Upper lobe of right lung (tissue), 1 donor: ENCODE measurements around the gene GPHB5. TPM values are rescaled to one million over a fixed set of nuclear protein-coding genes. Genes with fewer than 3 reads are reported as not detected.
A peak's percentile ranks its signal among the peaks of the same experiment; 100 is the strongest.

Source experiments
- ATAC-seq: fragments of 200-7000 bp; cut with Tn5 transposase; one replicate; pipeline ENCODE4 v1.9.1; 2020; ENCODE audit warnings: mild to moderate bottlenecking, moderate library complexity
- DNase-seq: peaks from one replicate; pipeline ENCODE4 v3.0.0-alpha.2; 2020
- H3K27ac ChIP-seq: fragments of 200-600 bp; one replicate; pipeline ENCODE4 v1.8.0; 2022
- H3K27me3 ChIP-seq: fragments of 200-600 bp; one replicate; pipeline ENCODE4 v1.8.0; 2022; ENCODE audit warnings: mild to moderate bottlenecking
- H3K36me3 ChIP-seq: fragments of 200-600 bp; one replicate; pipeline ENCODE4 v1.8.0; 2022
- H3K4me1 ChIP-seq: fragments of 200-600 bp; one replicate; pipeline ENCODE4 v1.8.0; 2022
- H3K4me3 ChIP-seq: fragments of 200-600 bp; one replicate; pipeline ENCODE4 v1.8.0; 2022; ENCODE audit warnings: mild to moderate bottlenecking
- H3K9me3 ChIP-seq: fragments of 200-600 bp; one replicate; pipeline ENCODE4 v1.8.0; 2022
- intact Hi-C: fragments of 100-400 bp; cut with DNase I; formaldehyde crosslinking; loops from one replicate; pipeline ENCODE4 v1.11.0; 2022
- total RNA-seq: library from RNA; stranded (reverse); fragmentation: NEBNext Ultra II Directional; extraction: Animal tissue kit (Norgen Biotek cat#: 25700); gene quantifications from one replicate; pipeline ENCODE4 v1.2.1, GENCODE V29; 2021
- TF ChIP-seq, protein P1 (sequence below): fragments of 200-600 bp; IDR thresholded peaks from one replicate; pipeline ENCODE4 v1.8.0; 2022; ENCODE audit warnings: antibody characterized with exemption
- donor health status: DM: no; HTN: yes; CAD: no; lungs with severe emphysema.

GPHB5 gene
- total RNA-seq, 1 donor from 2014 or later, result not detected

DNA sequence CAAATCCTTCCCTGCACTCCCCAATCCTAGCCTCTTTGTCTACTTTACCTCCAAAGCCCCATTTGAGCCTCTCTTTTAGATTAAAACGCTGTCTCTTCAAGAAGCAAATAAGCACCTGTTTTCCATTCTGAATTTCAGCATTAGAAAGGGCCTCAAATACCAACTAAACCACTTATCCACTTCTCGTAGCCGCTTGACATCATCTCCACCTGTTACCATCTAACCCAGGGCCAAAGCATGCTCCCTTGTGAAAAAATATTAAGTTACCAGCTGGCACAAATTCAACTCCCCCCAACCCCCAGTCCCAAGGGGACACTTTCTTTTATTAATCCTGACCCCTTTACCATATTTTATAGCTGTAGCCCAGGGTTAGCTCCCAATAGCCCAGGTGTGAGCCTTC, 43.1 kb downstream of the GPHB5 start:
- H3K4me3 ChIP-seq, result no peak overlapping the region
- DNase-seq (no peak), ATAC-seq (no peak)
- H3K4me1 ChIP-seq, result peaks cover 7% of the 10 kb centered on the region
- intact Hi-C loops, result loop anchor here (5.0 kb wide), 1 partner anchor 98 kb away; no protein-coding TSS in a partner anchor
- no peak overlapping the region for H3K27ac ChIP-seq
- H3K9me3 ChIP-seq, result no peaks in the 10 kb centered on the region
- H3K27me3 ChIP-seq, result no peaks in the 10 kb centered on the region
- TF ChIP-seq, protein P1, sequence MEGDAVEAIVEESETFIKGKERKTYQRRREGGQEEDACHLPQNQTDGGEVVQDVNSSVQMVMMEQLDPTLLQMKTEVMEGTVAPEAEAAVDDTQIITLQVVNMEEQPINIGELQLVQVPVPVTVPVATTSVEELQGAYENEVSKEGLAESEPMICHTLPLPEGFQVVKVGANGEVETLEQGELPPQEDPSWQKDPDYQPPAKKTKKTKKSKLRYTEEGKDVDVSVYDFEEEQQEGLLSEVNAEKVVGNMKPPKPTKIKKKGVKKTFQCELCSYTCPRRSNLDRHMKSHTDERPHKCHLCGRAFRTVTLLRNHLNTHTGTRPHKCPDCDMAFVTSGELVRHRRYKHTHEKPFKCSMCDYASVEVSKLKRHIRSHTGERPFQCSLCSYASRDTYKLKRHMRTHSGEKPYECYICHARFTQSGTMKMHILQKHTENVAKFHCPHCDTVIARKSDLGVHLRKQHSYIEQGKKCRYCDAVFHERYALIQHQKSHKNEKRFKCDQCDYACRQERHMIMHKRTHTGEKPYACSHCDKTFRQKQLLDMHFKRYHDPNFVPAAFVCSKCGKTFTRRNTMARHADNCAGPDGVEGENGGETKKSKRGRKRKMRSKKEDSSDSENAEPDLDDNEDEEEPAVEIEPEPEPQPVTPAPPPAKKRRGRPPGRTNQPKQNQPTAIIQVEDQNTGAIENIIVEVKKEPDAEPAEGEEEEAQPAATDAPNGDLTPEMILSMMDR, result no peak
- H3K36me3 ChIP-seq, result no peaks in the 10 kb centered on the region

DNA sequence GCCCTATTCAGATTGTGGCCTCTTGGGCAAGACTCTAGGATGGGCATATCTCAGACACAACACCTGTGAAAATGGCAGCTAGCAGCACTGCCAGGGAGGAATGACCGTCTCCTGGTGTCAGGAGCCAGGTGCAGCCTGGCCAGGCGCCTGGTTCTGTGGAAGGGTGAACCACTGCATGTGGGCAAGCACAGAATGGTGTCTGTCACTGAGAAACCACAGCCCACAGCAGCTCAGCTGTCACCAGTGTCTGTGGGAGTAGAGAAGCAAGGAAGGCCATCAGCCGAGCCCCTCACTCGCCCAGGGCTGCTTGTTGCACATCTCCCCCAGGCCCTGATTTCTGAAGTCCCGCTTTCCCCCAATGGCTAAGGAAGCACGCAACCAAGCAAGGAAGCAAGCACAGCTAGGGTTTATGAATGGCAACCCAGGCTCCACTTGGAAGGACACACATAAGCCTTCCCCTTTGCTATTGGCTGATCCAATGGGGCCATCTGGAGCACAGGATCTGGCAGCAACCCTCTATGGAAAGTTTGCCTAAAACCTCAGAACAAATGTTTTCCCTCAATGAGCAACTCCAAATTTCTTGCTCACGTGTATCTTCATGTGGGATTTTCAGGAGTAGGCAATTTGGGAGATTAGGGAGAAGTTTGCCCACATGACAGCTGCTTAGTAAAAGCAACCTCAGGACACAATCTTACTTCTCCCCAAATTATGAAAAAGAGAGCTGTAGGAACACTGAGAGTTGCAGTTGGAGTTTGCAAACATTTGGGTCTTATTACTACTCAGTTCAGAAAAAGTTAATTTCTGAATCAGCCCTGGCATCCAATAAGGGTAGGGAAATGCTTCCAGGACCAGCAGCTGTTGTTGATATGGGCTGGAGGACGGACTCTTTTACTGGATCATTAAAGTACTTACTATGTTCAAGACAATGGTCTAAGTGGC, 44.7 kb downstream of the GPHB5 start:
- TF ChIP-seq, protein P1, result no peak
- peak; percentile 42 for ATAC-seq
- peak overlapping the region; percentile 49 for H3K27ac ChIP-seq
- H3K4me3 ChIP-seq, result no peak overlapping the region
- intact Hi-C loops, result no loop called here
- H3K4me1 ChIP-seq, result peaks cover 7% of the 10 kb centered on the region
- H3K9me3 ChIP-seq, result no peaks in the 10 kb centered on the region
- H3K36me3 ChIP-seq, result no peaks in the 10 kb centered on the region
- DNase-seq, result no peak
- no peaks in the 10 kb centered on the region for H3K27me3 ChIP-seq

DNA sequence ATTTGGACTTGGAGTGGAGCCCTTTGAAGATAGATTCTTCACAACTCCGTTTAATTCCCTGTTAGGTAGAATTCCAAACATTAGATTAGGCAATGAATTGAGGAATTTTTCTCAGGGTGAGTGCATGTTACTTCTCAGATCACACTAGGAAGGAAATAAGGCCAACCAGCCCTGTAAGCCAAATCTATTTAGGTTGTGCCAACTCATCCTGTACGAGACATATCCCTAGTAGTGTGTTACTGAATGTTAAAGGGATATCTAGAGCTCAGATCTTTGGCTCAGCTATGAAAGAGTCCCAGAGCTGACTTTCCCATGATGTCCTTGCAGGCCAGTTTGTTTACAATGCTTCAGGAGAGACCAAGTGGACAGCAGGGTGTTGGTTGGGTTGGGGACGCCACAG, 45.6 kb downstream of the GPHB5 start:
- TF ChIP-seq, protein P1, result no peak
- H3K9me3 ChIP-seq, result no peaks in the 10 kb centered on the region
- ATAC-seq (peak; percentile 20), DNase-seq (no peak)
- peaks cover 7% of the 10 kb centered on the region for H3K4me1 ChIP-seq
- peak overlapping the region; percentile 49 for H3K27ac ChIP-seq
- no peak overlapping the region for H3K4me3 ChIP-seq
- intact Hi-C loops, result no loop called here
- H3K27me3 ChIP-seq, result no peaks in the 10 kb centered on the region
- H3K36me3 ChIP-seq, result no peaks in the 10 kb centered on the region

DNA sequence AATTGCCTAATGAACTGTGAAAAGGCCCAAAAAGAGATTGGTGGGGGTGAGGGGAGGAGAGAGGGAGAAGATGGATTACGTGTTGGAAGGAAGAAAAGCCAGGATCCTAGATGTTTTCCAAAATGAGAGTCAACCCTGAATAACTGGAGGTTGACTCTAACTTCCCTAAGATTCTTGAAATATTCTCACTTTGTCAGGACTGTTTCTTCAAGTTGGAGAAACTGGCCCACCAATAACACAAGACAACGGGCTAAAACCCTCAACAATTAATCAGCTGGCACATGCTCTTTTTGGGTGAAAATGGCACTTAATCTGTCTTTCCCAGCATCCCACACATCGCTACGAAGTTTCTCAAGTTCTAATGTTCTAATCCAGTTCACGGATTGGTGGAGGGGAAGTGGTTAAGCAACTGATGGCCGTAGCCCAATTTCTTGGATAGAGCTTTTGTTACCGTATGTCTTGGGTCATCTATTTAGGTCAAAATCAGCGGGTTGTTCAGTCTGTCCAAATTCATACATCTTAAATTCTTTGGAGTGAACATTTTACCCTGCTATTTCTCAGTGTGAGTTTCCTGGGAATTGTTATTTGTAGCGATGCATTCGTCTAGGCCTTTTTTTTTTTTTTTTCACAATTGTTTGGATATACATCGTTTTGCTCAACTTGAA, 49.0 kb downstream of the GPHB5 start:
- TF ChIP-seq, protein P1, result no peak
- Histone ChIP-seq H3K36me3 (no peaks in the 10 kb centered on the region), H3K27me3 (no peaks in the 10 kb centered on the region), H3K27ac (no peak overlapping the region), H3K4me3 (no peak overlapping the region), H3K4me1 (peaks cover 7% of the 10 kb centered on the region), H3K9me3 (no peaks in the 10 kb centered on the region)
- intact Hi-C loops, result no loop called here
- peak; percentile 16 for ATAC-seq
- DNase-seq, result no peak

DNA sequence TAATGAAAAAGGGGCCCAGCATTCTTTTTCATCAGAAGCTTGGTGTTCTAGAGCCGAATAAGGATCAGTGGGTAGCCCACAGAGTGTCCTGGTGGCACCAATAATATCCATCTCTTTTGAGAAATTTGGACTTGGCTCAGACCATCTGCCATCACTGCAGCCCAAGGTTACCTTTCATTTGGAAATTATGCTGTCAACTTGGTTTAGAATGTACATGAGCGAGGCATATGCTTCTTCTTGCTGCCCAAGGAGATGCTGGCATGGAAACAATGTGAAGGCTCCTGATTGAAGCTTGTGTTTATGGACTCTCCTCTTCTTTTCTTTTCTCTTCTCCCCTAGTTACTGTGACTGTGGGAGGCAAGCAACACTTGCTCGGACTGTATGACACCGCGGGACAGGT, 50.0 kb downstream of the GPHB5 start:
- DNase-seq, result no peak
- peaks cover 6% of the 10 kb centered on the region for H3K4me1 ChIP-seq
- TF ChIP-seq, protein P1, result no peak
- no peak overlapping the region for H3K27ac ChIP-seq
- intact Hi-C loops, result no loop called here
- no peak overlapping the region for H3K4me3 ChIP-seq
- H3K9me3 ChIP-seq, result no peaks in the 10 kb centered on the region
- no peaks in the 10 kb centered on the region for H3K36me3 ChIP-seq
- no peaks in the 10 kb centered on the region for H3K27me3 ChIP-seq
- no peak for ATAC-seq
